ENCODE data around the gene FHL5.

GRCh38 chr6:96547654-96548053, 15.3 kb upstream of the FHL5 start:
- TF ChIP-seq CTCF (IDR thresholded peaks at IDR 0.05) (no peak), POLR2A (IDR thresholded peaks at IDR 0.05) (no peak)

All from thyroid gland (tissue), 4 donors.